ENCODE data around the gene ERBB4.

DNA sequence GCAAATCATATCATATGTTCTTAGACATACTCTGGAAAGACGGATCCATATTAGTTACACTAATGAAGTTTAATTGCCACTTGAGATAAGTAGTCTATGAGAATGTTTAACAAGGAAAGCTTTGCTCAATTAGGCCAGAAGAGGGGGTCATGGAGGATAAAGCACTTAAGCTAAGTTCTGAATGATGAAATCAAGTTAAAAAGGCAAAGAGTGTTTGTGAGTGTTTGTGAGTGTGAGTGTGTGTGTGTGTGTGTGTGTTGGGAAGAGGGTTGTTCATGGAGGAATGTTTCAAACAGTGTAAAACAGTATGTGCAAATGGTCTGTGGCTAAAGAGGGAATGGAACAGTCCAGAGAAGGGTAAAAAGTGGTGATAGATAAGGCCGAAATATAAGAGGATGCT lies 360.9 kb downstream of the ERBB4 start:
- TF ChIP-seq, protein P1, sequence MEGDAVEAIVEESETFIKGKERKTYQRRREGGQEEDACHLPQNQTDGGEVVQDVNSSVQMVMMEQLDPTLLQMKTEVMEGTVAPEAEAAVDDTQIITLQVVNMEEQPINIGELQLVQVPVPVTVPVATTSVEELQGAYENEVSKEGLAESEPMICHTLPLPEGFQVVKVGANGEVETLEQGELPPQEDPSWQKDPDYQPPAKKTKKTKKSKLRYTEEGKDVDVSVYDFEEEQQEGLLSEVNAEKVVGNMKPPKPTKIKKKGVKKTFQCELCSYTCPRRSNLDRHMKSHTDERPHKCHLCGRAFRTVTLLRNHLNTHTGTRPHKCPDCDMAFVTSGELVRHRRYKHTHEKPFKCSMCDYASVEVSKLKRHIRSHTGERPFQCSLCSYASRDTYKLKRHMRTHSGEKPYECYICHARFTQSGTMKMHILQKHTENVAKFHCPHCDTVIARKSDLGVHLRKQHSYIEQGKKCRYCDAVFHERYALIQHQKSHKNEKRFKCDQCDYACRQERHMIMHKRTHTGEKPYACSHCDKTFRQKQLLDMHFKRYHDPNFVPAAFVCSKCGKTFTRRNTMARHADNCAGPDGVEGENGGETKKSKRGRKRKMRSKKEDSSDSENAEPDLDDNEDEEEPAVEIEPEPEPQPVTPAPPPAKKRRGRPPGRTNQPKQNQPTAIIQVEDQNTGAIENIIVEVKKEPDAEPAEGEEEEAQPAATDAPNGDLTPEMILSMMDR (IDR thresholded peaks at IDR 0.05): no peak
- no peak for TF ChIP-seq POLR2A (IDR thresholded peaks at IDR 0.05)

All from lower leg skin (tissue), 3 donors.